ENCODE results near the gene VPS37C. TPM values are rescaled to one million over a fixed set of nuclear protein-coding genes. Genes with fewer than 3 reads are reported as not detected.

VPS37C gene
- total RNA-seq, 4 donors from 2014 or later: 19.6 to 27.6 (median 26.7) TPM

DNA sequence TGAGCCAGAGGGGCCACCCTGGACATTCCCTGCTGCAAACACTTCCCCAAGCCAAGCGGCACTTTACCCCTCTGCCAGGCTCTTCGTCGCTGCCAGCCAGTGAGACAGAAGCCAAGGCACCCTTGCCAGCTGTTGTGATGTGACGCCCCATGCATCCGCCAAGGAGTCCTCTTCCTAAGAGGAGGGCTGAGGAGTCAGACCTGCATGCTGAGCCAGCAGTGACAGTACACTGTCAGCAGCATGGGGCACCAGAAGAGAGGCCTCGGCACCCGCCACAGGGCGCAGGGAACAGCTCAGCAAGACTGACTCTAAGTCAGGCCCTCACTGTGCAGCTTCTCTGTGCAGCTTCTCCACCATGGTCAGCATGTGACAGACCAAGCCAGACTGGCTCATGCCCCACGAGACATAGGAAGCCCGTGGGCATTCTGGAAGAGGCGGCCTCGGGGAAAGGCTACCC lies 26.4 kb downstream of the VPS37C start:
- no peak for DNase-seq (ENCODE audit: low spot score in 2 of 2)
- no peak overlapping the region for H3K4me3 ChIP-seq (ENCODE audit: low read depth, poor library complexity, severe bottlenecking)
- intact Hi-C loops (cut with DNase I; ENCODE audit: low total_unique reads): loop anchor here (5.0 to 10.0 kb wide), 2 partner anchors 47 to 290 kb away; partner anchors contain the start of gene CCDC86
- WGBS, 2 donors: 58 to 61% methylated on average over 9 to 12 of the region's 12 CpGs
- TF ChIP-seq, protein P1, sequence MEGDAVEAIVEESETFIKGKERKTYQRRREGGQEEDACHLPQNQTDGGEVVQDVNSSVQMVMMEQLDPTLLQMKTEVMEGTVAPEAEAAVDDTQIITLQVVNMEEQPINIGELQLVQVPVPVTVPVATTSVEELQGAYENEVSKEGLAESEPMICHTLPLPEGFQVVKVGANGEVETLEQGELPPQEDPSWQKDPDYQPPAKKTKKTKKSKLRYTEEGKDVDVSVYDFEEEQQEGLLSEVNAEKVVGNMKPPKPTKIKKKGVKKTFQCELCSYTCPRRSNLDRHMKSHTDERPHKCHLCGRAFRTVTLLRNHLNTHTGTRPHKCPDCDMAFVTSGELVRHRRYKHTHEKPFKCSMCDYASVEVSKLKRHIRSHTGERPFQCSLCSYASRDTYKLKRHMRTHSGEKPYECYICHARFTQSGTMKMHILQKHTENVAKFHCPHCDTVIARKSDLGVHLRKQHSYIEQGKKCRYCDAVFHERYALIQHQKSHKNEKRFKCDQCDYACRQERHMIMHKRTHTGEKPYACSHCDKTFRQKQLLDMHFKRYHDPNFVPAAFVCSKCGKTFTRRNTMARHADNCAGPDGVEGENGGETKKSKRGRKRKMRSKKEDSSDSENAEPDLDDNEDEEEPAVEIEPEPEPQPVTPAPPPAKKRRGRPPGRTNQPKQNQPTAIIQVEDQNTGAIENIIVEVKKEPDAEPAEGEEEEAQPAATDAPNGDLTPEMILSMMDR (IDR thresholded peaks at IDR 0.05): no peak
- TF ChIP-seq POLR2A (IDR thresholded peaks at IDR 0.05): no peak

DNA sequence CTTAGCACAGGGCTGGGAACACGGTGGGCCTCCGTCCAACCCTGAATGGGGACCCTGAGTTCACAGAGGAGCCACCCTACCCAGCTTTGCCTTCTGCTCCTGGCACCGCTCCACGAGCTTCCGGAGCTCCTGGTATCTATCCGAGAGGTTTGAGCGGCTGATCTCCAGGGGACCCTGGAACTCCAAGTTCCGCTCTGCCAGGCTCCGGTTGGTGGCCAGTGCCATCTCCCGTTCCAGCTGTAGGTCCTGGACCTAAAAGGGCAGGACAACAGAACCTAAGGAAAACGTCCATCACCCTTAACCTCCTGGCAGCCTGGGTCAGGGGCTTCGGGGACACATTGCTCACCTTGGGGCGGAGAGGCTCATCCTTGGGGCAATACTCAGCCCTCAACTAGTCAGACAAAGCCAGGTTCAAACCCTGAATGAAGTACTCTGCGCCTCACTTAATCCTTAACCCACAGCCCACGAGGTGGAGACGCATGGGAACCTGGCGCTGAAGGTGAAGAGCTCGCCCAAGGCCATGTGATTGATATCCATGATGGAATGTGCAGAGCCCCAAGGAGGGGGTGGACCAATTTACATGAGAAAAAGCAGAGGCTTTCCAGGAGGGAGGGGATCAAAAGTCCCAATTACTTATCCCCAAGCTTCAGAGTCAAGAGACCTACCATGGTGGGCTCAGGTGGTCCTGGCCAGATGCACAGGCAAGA lies 27.1 kb downstream of the VPS37C start:
- DNase-seq (ENCODE audit: low spot score in 2 of 2): no peak
- 78 to 86% methylated on average over 18 of the region's 18 CpGs for WGBS, 2 donors
- TF ChIP-seq, protein P1 (IDR thresholded peaks at IDR 0.05): no peak
- no peak for TF ChIP-seq POLR2A (IDR thresholded peaks at IDR 0.05)
- intact Hi-C loops (cut with DNase I; ENCODE audit: low total_unique reads): loop anchor here (5.0 to 10.0 kb wide), 2 partner anchors 48 to 289 kb away; partner anchors contain the start of gene CCDC86
- H3K4me3 ChIP-seq (ENCODE audit: low read depth, poor library complexity, severe bottlenecking): no peak overlapping the region

DNA sequence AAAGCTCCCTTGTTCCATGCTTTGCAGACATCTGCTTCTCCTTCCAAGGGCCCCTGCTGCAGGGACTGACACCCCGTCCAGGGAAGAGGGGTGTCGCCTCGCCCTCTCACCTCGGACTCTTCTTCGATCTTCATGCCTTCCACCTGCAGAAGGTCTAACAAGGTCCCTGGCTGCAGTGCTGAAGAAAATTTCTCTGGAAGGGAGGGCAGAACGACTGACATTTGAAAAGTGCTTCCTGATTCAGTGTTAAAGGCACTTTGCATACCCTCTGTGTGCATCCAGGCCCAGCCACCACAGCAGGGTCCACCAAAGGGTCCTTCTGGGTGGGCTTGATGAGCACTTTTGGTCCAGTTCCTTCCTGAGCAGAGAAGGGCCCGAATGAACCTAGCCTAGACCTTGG lies 28.1 kb downstream of the VPS37C start:
- intact Hi-C loops (cut with DNase I; ENCODE audit: low total_unique reads): loop anchor here (5.0 to 10.0 kb wide), 2 partner anchors 49 to 288 kb away; partner anchors contain the start of gene CCDC86
- WGBS, 2 donors: 87 to 88% methylated on average over 7 of the region's 7 CpGs
- no peak for TF ChIP-seq POLR2A (IDR thresholded peaks at IDR 0.05)
- TF ChIP-seq, protein P1 (IDR thresholded peaks at IDR 0.05): no peak
- DNase-seq (ENCODE audit: low spot score in 2 of 2): no peak
- H3K4me3 ChIP-seq (ENCODE audit: low read depth, poor library complexity, severe bottlenecking): no peak overlapping the region

DNA sequence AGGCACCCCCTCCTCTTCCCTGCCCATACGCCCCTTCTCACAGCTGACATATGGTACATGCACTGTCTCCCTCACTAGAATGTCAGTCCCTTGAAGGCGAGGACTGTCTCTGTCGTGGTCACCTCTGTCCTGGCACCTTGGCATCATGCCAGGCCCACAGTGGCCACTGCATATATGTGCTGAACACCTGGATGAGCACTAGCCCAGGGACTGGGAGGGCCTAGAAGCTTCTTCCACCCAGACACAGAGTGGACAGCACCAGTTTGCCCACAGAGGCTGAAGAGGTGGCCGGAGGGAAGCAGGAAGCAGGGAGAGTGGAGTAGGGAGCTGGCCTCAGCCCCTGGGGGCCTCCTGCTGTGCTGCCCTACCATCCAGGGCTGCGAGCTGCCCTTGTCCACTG lies 28.6 kb downstream of the VPS37C start:
- intact Hi-C loops (cut with DNase I; ENCODE audit: low total_unique reads): loop anchor here (5.0 to 10.0 kb wide), 2 partner anchors 50 to 288 kb away; partner anchors contain the start of gene CCDC86
- H3K4me3 ChIP-seq (ENCODE audit: low read depth, poor library complexity, severe bottlenecking): no peak overlapping the region
- TF ChIP-seq, protein P1 (IDR thresholded peaks at IDR 0.05): no peak
- no peak for TF ChIP-seq POLR2A (IDR thresholded peaks at IDR 0.05)
- DNase-seq (ENCODE audit: low spot score in 2 of 2): no peak
- WGBS, 2 donors: 79 to 84% methylated on average over 5 of the region's 5 CpGs

DNA sequence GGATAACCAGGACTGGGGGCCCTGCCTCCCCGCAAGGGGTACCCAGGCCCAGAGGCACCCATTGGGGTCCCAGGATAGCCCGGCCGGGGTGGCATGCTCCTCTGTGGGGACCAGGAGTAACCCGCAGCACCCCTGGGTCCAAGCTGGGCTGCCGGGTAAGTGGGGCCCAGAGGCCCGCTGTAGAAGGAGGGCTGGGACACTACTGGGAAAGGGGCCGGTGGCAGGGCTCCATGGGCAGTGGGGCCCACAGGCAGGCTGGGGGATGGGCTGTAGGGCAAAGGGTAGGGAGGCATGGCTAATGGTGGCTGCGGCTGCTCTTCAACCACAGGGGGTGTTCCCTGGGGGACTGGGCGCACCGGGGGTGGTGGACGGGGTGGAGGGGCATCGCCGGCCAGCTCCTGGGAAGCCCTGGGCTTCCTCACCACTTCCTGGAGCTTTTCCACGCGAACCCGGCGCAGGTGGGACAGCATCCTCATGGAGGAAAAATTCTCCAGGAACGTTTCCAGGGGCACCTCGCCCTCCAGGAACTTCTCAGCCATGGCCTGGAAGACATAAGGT lies 29.1 kb downstream of the VPS37C start:
- TF ChIP-seq POLR2A (IDR thresholded peaks at IDR 0.05): no peak
- TF ChIP-seq, protein P1 (IDR thresholded peaks at IDR 0.05): no peak
- H3K4me3 ChIP-seq (ENCODE audit: low read depth, poor library complexity, severe bottlenecking): no peak overlapping the region
- 92 to 94% methylated on average over 18 to 19 of the region's 19 CpGs for WGBS, 2 donors
- no peak for DNase-seq (ENCODE audit: low spot score in 2 of 2)
- intact Hi-C loops (cut with DNase I; ENCODE audit: low total_unique reads): loop anchor here (5.0 to 10.0 kb wide), 2 partner anchors 50 to 287 kb away; partner anchors contain the start of gene CCDC86
